GM15510 (cell line): ENCODE results near the gene SLC4A9.

Experiments used
- POLR2A ChIP-seq: IDR thresholded peaks from 3 replicates; pipeline ENCODE4 v1.6.1; 2011; ENCODE audit warnings: borderline replicate concordance; ENCODE audit not compliant: insufficient read length; ENCODE audit errors: extremely low read depth

SLC4A9 gene

DNA sequence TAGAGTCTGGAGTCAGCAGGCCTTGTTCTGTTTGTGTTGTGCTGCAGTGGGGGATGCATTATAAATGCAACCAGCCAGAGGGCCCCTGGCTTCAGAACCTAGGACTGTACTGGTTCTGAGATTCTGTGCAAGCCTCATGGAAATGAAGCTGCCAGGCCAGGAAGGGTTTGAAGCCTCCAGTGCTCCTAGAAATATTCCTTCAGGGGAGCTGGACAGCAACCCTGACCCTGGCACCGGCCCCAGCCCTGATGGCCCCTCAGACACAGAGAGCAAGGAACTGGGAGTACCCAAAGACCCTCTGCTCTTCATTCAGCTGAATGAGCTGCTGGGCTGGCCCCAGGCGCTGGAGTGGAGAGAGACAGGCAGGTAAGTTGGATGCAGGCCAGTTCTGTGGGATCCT is at the start of gene SLC4A9:
Gene SLC4A9, plus strand, starts transcription at position 94 of the 400 bp plus-strand sequence. Its CDS starts 43 bp downstream, at position 137.
- TF ChIP-seq POLR2A = no peak

DNA sequence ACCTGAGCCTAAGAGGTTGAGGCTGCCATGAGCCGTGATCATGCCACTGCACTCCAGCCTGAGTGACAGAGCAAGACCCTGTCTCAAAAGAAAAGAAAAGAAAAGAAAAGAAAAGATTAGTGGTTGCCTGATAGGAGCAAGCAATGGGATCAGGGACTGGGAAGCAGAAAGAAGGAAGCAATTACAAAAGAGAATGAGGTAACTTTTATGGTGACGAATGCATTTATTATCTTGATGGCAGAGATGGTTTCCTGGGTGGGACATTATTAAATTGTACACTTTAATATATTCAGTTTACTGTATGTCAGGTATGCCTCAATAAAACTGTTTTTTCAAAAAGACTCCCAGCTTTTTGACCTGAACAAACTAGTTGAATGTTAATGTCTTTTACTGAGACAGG is 49.6 kb upstream of the SLC4A9 start:
- no peak for TF ChIP-seq POLR2A

DNA sequence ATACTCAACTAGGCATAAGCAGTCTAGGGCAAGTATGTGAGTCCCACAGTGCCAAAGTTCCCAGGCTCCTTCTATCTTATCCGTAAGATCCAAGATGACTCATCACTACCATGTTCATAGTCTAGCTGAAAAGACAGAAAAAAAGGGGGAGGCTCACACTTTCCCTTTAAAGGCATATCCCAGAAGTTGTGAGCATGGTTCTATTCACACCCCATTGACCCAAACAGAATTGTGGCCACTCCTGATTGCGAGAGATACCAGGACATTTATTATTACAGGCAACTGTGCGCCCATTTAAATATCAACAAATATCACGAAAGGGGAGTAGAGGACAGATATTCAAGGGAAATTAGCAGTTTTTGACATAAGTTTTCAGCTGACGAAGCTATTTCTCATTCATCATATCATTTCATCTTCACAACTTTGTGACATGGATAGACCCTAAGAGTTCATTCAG is 49.0 kb upstream of the SLC4A9 start:
- TF ChIP-seq POLR2A = no peak

GRCh38 chr5:140312067-140312790 is 47.8 kb upstream of the SLC4A9 start:
- no peak for TF ChIP-seq POLR2A

- no peak for TF ChIP-seq POLR2A
Observed at GRCh38 chr5:140312791-140313189, 47.2 kb upstream of the SLC4A9 start.

DNA sequence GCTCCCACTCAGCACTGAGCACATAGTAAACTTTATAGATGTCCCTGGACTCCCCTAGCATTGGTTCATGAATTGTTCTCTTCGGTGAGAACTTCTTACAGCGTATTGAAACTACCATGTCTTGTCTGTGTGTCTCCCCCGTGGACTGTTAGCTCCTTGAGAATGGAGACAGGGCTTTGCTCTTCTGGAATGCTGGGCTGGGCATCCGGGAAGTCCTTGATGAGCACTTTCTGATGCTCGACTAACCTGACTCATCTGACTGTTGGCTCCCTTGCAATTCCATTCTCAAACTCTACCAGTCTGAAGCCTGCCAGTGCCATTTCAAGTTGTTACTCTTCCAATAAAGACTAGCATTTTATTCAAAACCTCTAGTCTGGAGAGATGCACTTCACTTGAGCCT is 42.1 kb upstream of the SLC4A9 start:
- no peak for TF ChIP-seq POLR2A

DNA sequence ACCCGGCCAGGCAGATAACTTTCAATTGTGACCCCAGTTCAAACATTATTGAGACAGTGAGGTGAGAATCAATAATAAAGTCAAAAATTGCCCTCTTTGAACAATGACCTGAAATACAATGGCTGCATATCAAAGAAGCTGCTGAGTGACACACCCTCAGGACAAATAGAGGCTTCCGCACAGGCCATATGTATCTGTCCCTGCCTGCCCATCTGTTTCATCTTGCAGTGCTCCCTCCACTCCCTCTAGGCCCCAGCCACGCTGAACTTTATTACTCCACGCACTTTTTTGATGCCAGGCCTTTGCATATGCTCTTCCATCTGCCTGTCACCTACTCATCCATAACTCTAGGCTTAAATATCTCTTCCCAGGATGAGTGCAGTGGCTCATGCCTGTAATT is 41.2 kb upstream of the SLC4A9 start:
- TF ChIP-seq POLR2A = no peak

- TF ChIP-seq POLR2A = no peak
Observed at GRCh38 chr5:140319833-140320232, 40.2 kb upstream of the SLC4A9 start.

- TF ChIP-seq POLR2A = no peak
Observed at GRCh38 chr5:140321796-140322195, 38.2 kb upstream of the SLC4A9 start.

GRCh38 chr5:140322751-140323731 is 37.0 kb upstream of the SLC4A9 start:
- no peak for TF ChIP-seq POLR2A

- TF ChIP-seq POLR2A = no peak
Observed at GRCh38 chr5:140324041-140324600, 35.9 kb upstream of the SLC4A9 start.

- TF ChIP-seq POLR2A = no peak
Observed at GRCh38 chr5:140324617-140325241, 35.3 kb upstream of the SLC4A9 start.

DNA sequence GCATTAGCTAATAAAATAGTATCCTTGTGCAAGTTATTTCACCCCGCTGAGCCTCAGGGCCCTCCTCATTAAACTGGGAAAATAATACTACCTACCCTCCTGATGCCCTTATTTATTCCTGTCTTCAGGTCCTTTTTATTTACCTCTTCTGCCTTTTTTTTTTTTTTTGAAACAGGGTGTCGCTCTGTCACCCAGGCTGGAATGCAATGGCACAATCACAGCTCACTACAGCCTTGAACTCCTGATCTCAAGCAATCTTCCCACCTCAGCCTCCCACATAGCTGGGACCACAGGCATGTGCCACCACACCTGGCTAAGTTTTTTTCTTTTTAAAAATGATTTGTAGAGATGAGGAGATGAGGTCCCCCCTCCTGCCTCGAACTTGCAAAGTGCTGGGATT is 34.5 kb upstream of the SLC4A9 start:
- no peak for TF ChIP-seq POLR2A

DNA sequence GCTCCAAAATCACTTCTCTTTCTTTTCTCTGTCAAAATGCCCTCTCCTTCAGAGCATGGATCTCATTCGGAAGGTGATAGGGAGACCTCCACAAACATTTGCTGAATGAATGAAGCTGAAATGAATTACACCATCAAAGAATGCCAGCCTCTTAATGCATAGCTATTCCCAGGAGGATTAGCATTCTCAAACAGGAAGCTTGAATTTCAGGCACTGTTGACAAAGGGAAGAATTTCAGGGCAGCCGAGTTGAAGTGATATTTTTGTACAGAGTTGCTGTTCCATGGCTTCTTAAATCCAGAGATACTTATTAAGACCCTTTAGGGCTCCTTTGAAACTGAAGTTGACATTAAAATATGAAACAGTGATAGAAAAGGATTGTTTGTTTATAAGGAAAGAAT is 32.4 kb upstream of the SLC4A9 start:
- TF ChIP-seq POLR2A = no peak
